Activated T-helper 17 cell treated with anti-CD3 and anti-CD28 coated beads, Interleukin-2, amount 50 U/mL, for 72 hours (primary cell): ENCODE data around the gene NHSL2. TPM values are rescaled to one million over a fixed set of nuclear protein-coding genes. Genes with fewer than 3 reads are reported as not detected.
"Not testable (repeated sequence)": the region's sequence is repeated elsewhere in the genome, so short reads cannot be mapped to it uniquely, and the experiment has no call there.

Experiments
- ATAC-seq: fragments of 150-1000 bp; cut with Tn5 transposase; replicated peaks from 2 replicates; pipeline ENCODE4 v1.10.0; 2021; ENCODE audit warnings: mild to moderate bottlenecking, moderate library complexity
- H3K27ac Mint-ChIP-seq: one replicate; pipeline ENCODE4 v1.8.0; 2022; ENCODE audit warnings: mixed read lengths
- H3K27me3 Mint-ChIP-seq: one replicate; pipeline ENCODE4 v1.8.0; 2022; ENCODE audit warnings: mixed read lengths
- H3K36me3 Mint-ChIP-seq: one replicate; pipeline ENCODE4 v1.8.0; 2022; ENCODE audit warnings: low read depth, mild to moderate bottlenecking, mixed read lengths
- H3K4me1 Mint-ChIP-seq: one replicate; pipeline ENCODE4 v1.8.0; 2022; ENCODE audit warnings: mixed read lengths
- H3K4me3 Mint-ChIP-seq: one replicate; pipeline ENCODE4 v1.8.0; 2022; ENCODE audit warnings: mild to moderate bottlenecking, mixed read lengths
- H3K9me3 Mint-ChIP-seq: one replicate; pipeline ENCODE4 v1.8.0; 2022; ENCODE audit warnings: mixed read lengths
- total RNA-seq, 2 donors: library from RNA; stranded (reverse); gene quantifications; one replicate each; pipeline ENCODE4 v1.2.3, GENCODE V29; 2022

Gene NHSL2
- total RNA-seq, 2 donors from 2014 or later: 0.15 to 0.71 TPM

DNA sequence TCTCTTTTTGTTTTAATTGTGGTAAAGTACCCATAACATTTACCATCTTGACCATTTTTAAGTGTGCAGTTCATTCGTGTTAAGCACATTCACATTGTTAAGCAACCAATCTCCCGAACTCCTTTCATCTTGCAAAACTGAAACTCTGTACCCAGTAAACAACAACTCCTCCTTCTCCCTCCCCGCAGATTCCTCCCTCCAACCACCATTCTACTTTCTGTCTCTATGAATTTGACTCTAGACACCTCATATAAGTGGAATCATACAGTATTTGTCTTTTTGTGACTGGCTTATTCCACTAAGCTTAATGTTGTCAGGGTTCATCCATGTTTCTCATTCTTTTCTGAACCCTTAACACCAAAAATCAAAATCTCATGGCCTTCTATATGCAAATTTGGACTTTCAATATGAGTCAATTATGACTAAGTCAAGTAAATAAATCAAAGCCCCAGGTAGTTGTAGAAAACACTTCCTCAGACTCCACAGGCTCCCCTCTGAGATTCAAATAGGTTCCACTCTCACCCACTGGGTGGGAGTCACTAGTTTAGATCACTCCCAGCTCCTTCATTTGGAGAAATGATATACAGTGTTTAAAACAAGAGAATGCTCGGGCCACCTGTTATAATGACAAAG is 230.8 kb downstream of the NHSL2 start:
- peak; percentile 70 for ATAC-seq
- peaks cover 14% of the 10 kb centered on the region for H3K36me3 Mint-ChIP-seq
- peaks cover 6% of the 10 kb centered on the region for H3K4me1 Mint-ChIP-seq
- no peak overlapping the region for H3K27ac Mint-ChIP-seq
- H3K27me3 Mint-ChIP-seq: no peaks in the 10 kb centered on the region
- no peaks in the 10 kb centered on the region for H3K9me3 Mint-ChIP-seq
- H3K4me3 Mint-ChIP-seq: peak overlapping the region; percentile 24

GRCh38 chrX:72142094-72142793 is 231.6 kb downstream of the NHSL2 start:
- no peak for ATAC-seq
- no peak overlapping the region for H3K27ac Mint-ChIP-seq
- peaks cover 14% of the 10 kb centered on the region for H3K36me3 Mint-ChIP-seq
- H3K27me3 Mint-ChIP-seq: no peaks in the 10 kb centered on the region
- no peak overlapping the region for H3K4me3 Mint-ChIP-seq
- peaks cover 6% of the 10 kb centered on the region for H3K4me1 Mint-ChIP-seq
- H3K9me3 Mint-ChIP-seq: no peaks in the 10 kb centered on the region

DNA sequence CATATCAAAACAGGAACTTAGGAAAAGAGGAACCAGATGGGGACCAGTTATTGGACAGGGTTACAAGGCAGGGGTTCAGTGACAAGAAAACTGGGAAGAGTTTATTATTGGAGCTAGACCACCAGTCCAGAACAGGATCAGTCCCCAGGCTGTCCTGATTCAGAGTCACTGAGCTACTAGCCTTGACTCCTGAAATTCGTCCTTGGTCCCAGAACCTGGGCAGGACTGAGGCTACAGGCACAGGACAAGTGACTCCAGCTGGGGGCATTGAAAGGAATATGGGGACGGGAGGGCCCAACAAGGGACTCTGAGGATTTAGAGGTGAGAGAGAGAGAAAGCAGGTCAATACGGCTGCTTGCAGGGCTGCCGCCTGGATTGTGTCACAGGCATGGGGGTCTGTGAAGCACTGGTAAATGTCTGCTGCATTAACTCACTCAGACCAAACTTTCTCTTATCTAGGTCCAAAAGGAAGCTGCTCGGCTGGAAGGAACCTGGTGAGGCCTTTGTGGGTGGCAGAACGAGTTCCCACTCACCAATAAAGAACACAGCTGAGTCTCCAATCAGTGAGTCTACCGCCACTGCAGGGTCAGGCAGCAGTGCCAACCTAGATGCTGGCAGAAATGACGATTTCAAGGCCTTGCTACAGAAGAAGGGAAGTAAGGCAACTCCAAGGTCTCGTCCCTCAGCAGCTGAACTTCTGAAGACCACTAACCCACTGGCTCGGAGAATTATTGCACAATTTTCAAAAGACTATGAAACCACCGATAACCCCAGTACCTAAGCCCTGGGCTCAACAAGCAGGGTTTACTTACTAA is 232.4 kb downstream of the NHSL2 start:
- Mint-ChIP-seq H3K27me3 (no peaks in the 10 kb centered on the region), H3K27ac (no peak overlapping the region), H3K4me1 (peaks cover 6% of the 10 kb centered on the region), H3K4me3 (no peak overlapping the region), H3K36me3 (peaks cover 14% of the 10 kb centered on the region), H3K9me3 (no peaks in the 10 kb centered on the region)
- ATAC-seq: no peak

- Mint-ChIP-seq H3K4me1 (peaks cover 6% of the 10 kb centered on the region), H3K4me3 (no peak overlapping the region), H3K27ac (no peak overlapping the region), H3K36me3 (peaks cover 14% of the 10 kb centered on the region), H3K27me3 (no peaks in the 10 kb centered on the region), H3K9me3 (no peaks in the 10 kb centered on the region)
- ATAC-seq: no peak
Observed at GRCh38 chrX:72143609-72143907, 232.9 kb downstream of the NHSL2 start.

- H3K27me3 Mint-ChIP-seq: no peaks in the 10 kb centered on the region
- no peak overlapping the region for H3K27ac Mint-ChIP-seq
- peaks cover 6% of the 10 kb centered on the region for H3K4me1 Mint-ChIP-seq
- ATAC-seq: no peak
- H3K36me3 Mint-ChIP-seq: peaks cover 4% of the 10 kb centered on the region
- H3K4me3 Mint-ChIP-seq: no peak overlapping the region
- H3K9me3 Mint-ChIP-seq: no peaks in the 10 kb centered on the region
Observed at GRCh38 chrX:72145181-72145580, 234.5 kb downstream of the NHSL2 start.

- no peaks in the 10 kb centered on the region for H3K9me3 Mint-ChIP-seq
- no peaks in the 10 kb centered on the region for H3K36me3 Mint-ChIP-seq
- peaks cover under 1% of the 10 kb centered on the region for H3K4me1 Mint-ChIP-seq
- H3K27me3 Mint-ChIP-seq: no peaks in the 10 kb centered on the region
- H3K27ac Mint-ChIP-seq: no peak overlapping the region
- ATAC-seq: no peak
- no peak overlapping the region for H3K4me3 Mint-ChIP-seq
Observed at GRCh38 chrX:72146527-72146926, 235.9 kb downstream of the NHSL2 start.

- Mint-ChIP-seq H3K36me3 (no peaks in the 10 kb centered on the region), H3K27me3 (no peaks in the 10 kb centered on the region), H3K9me3 (no peaks in the 10 kb centered on the region), H3K4me3 (no peak overlapping the region), H3K4me1 (no peaks in the 10 kb centered on the region), H3K27ac (no peak overlapping the region)
- no peak for ATAC-seq
Observed at GRCh38 chrX:72158773-72159172, 248.1 kb downstream of the NHSL2 start.

DNA sequence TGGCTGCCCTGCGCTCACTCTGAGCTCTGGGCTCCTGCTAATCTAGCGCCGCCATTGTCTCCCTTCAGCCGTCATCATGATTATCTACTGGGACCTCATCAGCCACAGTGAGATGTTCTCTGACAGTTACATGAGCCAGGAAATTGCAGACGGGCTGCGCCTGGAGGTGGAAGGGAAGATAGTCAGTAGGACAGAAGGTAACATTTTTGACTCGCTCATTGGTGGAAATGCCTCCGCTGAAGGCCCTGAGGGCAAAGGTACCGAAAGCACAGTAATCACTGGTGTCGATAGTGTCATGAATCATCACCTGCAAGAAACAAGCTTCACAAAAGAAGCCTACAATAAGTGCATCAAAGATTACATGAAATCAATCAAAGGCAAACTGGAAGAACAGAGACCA is 249.1 kb downstream of the NHSL2 start:
- H3K27ac Mint-ChIP-seq: no peak overlapping the region
- H3K36me3 Mint-ChIP-seq: no peaks in the 10 kb centered on the region
- no peaks in the 10 kb centered on the region for H3K9me3 Mint-ChIP-seq
- no peaks in the 10 kb centered on the region for H3K27me3 Mint-ChIP-seq
- H3K4me3 Mint-ChIP-seq: no peak overlapping the region
- no peak for ATAC-seq
- H3K4me1 Mint-ChIP-seq: no peaks in the 10 kb centered on the region

DNA sequence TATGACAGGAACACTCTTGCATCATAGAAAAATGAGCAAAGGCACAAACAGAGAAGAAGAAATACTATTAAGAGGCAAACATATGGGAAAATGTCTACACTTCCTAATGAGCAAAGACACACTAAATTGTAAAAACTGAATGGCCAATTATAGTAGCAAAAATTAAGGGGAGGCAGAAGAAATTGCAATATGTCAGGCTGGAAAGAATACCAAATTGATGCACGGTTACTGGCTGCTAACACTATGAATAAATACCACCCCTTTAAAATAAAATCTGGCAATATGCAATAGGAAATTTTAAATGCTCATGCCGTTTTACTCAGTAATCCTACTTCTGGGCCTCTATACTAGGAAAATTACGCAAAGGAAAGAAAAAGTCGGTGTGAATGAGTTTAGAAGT is 254.9 kb downstream of the NHSL2 start:
- ATAC-seq: no peak

GRCh38 chrX:72169008-72169728 is 258.5 kb downstream of the NHSL2 start:
- H3K4me3 Mint-ChIP-seq: peak overlapping the region; percentile 74
- ATAC-seq: peak; percentile 95
- H3K9me3 Mint-ChIP-seq: no peaks in the 10 kb centered on the region
- H3K27me3 Mint-ChIP-seq: no peaks in the 10 kb centered on the region
- H3K4me1 Mint-ChIP-seq: no peaks in the 10 kb centered on the region
- H3K27ac Mint-ChIP-seq: peak overlapping the region; percentile 78
- no peaks in the 10 kb centered on the region for H3K36me3 Mint-ChIP-seq

More for the DNA sequence above, 254.9 kb downstream of the NHSL2 start:
- Mint-ChIP-seq H3K27ac (no peak overlapping the region), H3K4me3 (no peak overlapping the region), H3K27me3 (no peaks in the 10 kb centered on the region), H3K9me3 (no peaks in the 10 kb centered on the region), H3K36me3 (no peaks in the 10 kb centered on the region), H3K4me1 (no peaks in the 10 kb centered on the region)

GRCh38 chrX:72176289-72176688 is 265.6 kb downstream of the NHSL2 start:
- not testable (repeated sequence) for H3K9me3 Mint-ChIP-seq, H3K36me3 Mint-ChIP-seq, H3K27me3 Mint-ChIP-seq, H3K4me3 Mint-ChIP-seq, H3K27ac Mint-ChIP-seq, H3K4me1 Mint-ChIP-seq, ATAC-seq

DNA sequence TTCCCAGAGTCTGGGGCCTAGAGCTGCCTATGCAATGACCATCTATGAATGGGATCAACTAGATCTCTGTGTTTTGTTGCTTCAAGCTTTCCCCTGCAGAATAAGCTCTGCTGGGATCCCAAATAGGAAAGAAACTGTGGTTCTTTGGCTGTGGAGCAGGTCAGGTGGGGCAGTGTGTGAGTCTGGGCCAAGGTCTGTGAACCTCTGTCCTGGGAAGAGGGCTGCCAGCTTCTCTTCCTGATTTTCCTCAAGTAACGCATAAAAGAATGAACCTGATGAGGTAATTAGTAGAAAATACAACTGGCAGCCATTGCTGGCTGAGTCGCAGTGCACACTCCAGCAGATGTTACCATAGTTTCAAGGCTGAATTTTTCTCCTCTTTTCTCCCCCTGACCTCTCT is 266.3 kb downstream of the NHSL2 start:
- no peaks in the 10 kb centered on the region for H3K4me1 Mint-ChIP-seq
- no peaks in the 10 kb centered on the region for H3K9me3 Mint-ChIP-seq
- H3K27ac Mint-ChIP-seq: no peak overlapping the region
- no peak overlapping the region for H3K4me3 Mint-ChIP-seq
- ATAC-seq: no peak
- no peaks in the 10 kb centered on the region for H3K27me3 Mint-ChIP-seq
- H3K36me3 Mint-ChIP-seq: no peaks in the 10 kb centered on the region

DNA sequence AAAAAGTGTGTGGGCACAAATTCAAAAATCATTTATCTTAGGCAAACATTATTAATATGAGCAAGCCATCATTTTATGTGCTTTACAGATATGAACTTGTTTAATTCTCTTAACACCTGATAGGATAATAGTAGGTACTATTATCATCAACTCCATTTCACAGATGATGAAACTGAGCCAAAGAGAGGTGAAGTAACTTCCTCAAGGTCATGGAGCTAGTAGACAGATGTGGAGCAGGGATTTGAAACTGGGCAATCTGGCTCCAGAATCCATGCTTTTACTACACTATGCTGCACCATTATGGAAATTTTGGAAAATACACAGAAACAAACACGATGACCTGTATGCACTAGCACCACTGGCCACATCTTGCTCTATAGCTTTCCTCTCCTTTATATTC is 269.9 kb downstream of the NHSL2 start:
- peaks cover under 1% of the 10 kb centered on the region for H3K36me3 Mint-ChIP-seq
- H3K9me3 Mint-ChIP-seq: no peaks in the 10 kb centered on the region
- H3K4me1 Mint-ChIP-seq: peaks cover 5% of the 10 kb centered on the region
- no peaks in the 10 kb centered on the region for H3K27me3 Mint-ChIP-seq
- no peak overlapping the region for H3K27ac Mint-ChIP-seq
- H3K4me3 Mint-ChIP-seq: no peak overlapping the region
- no peak for ATAC-seq

GRCh38 chrX:72181178-72182125 is 270.8 kb downstream of the NHSL2 start, which contains the start of gene PIN4:
TSS of gene PIN4 (plus strand) at chrX:72181757. CDS start at chrX:72181786, 29 bp downstream.
- Mint-ChIP-seq H3K9me3 (no peaks in the 10 kb centered on the region), H3K27ac (no peak within 1 kb of the TSS), H3K4me1 (peaks cover 7% of the 10 kb centered on the region), H3K36me3 (peaks cover 10% of the 10 kb centered on the region), H3K4me3 (no peak within 1 kb of the TSS), H3K27me3 (no peaks in the 10 kb centered on the region)
- ATAC-seq: peak; percentile 96
